ENCODE data around the gene WNT6. TPM values are rescaled to one million over a fixed set of nuclear protein-coding genes. Genes with fewer than 3 reads are reported as not detected.
A peak's percentile ranks its signal among the peaks of the same experiment; 100 is the strongest.

Gene WNT6
- total RNA-seq, 1 experiment from 2014 or later: 0.14 TPM

- in situ Hi-C loops (cut with HindIII; ENCODE audit: low sequenced_read_pairs): no loop called here
- DNase-seq (ENCODE audit: low spot score): no peak
These were observed 4.1 kb upstream of the WNT6 start for GRCh38 chr2:218855305-218856166.

GRCh38 chr2:218856167-218856895 lies 3.3 kb upstream of the WNT6 start:
- DNase-seq (ENCODE audit: low spot score): no peak
- in situ Hi-C loops (cut with HindIII; ENCODE audit: low sequenced_read_pairs): no loop called here

- DNase-seq (ENCODE audit: low spot score): no peak
- in situ Hi-C loops (cut with HindIII; ENCODE audit: low sequenced_read_pairs): no loop called here
These were observed 2.7 kb upstream of the WNT6 start for GRCh38 chr2:218856896-218857243.

- DNase-seq (ENCODE audit: low spot score): no peak
- in situ Hi-C loops (cut with HindIII; ENCODE audit: low sequenced_read_pairs): no loop called here
These were observed 2.1 kb upstream of the WNT6 start for GRCh38 chr2:218857371-218858137.

GRCh38 chr2:218858138-218858445 lies 1.5 kb upstream of the WNT6 start:
- in situ Hi-C loops (cut with HindIII; ENCODE audit: low sequenced_read_pairs): no loop called here
- no peak for DNase-seq (ENCODE audit: low spot score)

GRCh38 chr2:218858671-218859555 lies 692 bp upstream of the WNT6 start:
- DNase-seq (ENCODE audit: low spot score): no peak
- in situ Hi-C loops (cut with HindIII; ENCODE audit: low sequenced_read_pairs): no loop called here

GRCh38 chr2:218859988-218860831 lies 605 bp downstream of the WNT6 start:
- no peak for DNase-seq (ENCODE audit: low spot score)
- in situ Hi-C loops (cut with HindIII; ENCODE audit: low sequenced_read_pairs): no loop called here

- peak; percentile 38 for DNase-seq (ENCODE audit: low spot score)
- in situ Hi-C loops (cut with HindIII; ENCODE audit: low sequenced_read_pairs): no loop called here
These were observed 1.4 kb downstream of the WNT6 start for GRCh38 chr2:218860950-218861381.

- in situ Hi-C loops (cut with HindIII; ENCODE audit: low sequenced_read_pairs): no loop called here
- DNase-seq (ENCODE audit: low spot score): no peak
These were observed 2.2 kb downstream of the WNT6 start for GRCh38 chr2:218861645-218862318.

- no peak for DNase-seq (ENCODE audit: low spot score)
- in situ Hi-C loops (cut with HindIII; ENCODE audit: low sequenced_read_pairs): no loop called here
These were observed 3.5 kb downstream of the WNT6 start for GRCh38 chr2:218863021-218863520.

GRCh38 chr2:218865396-218865795 lies 5.8 kb downstream of the WNT6 start:
- in situ Hi-C loops (cut with HindIII; ENCODE audit: low sequenced_read_pairs): no loop called here
- no peak for DNase-seq (ENCODE audit: low spot score)

GRCh38 chr2:218865999-218866398 lies 6.4 kb downstream of the WNT6 start:
- in situ Hi-C loops (cut with HindIII; ENCODE audit: low sequenced_read_pairs): no loop called here
- DNase-seq (ENCODE audit: low spot score): no peak

- no peak for DNase-seq (ENCODE audit: low spot score)
- in situ Hi-C loops (cut with HindIII; ENCODE audit: low sequenced_read_pairs): no loop called here
These were observed 8.3 kb downstream of the WNT6 start for GRCh38 chr2:218867900-218868299.

GRCh38 chr2:218869064-218869463 lies 9.5 kb downstream of the WNT6 start:
- DNase-seq (ENCODE audit: low spot score): no peak
- in situ Hi-C loops (cut with HindIII; ENCODE audit: low sequenced_read_pairs): no loop called here

GRCh38 chr2:218870984-218871344 lies 11.4 kb downstream of the WNT6 start:
- DNase-seq (ENCODE audit: low spot score): no peak
- in situ Hi-C loops (cut with HindIII; ENCODE audit: low sequenced_read_pairs): loop anchor here (5.0 kb wide), 1 partner anchor 36 kb away; no protein-coding TSS in a partner anchor

GRCh38 chr2:218871345-218872302 lies 12.0 kb downstream of the WNT6 start:
- DNase-seq (ENCODE audit: low spot score): no peak
- in situ Hi-C loops (cut with HindIII; ENCODE audit: low sequenced_read_pairs): loop anchor here (5.0 kb wide), 1 partner anchor 36 kb away; no protein-coding TSS in a partner anchor

All from G401 (cell line).